EH (cell line): ENCODE measurements around the gene GIGYF2.
"Not testable (repeated sequence)": the region's sequence is repeated elsewhere in the genome, so short reads cannot be mapped to it uniquely, and the experiment has no call there.

ENCODE experiments used
- DNase-seq: peaks from one replicate; pipeline ENCODE4 v3.0.0-alpha.2; 2015; ENCODE audit warnings: low read depth

GIGYF2 gene

DNA sequence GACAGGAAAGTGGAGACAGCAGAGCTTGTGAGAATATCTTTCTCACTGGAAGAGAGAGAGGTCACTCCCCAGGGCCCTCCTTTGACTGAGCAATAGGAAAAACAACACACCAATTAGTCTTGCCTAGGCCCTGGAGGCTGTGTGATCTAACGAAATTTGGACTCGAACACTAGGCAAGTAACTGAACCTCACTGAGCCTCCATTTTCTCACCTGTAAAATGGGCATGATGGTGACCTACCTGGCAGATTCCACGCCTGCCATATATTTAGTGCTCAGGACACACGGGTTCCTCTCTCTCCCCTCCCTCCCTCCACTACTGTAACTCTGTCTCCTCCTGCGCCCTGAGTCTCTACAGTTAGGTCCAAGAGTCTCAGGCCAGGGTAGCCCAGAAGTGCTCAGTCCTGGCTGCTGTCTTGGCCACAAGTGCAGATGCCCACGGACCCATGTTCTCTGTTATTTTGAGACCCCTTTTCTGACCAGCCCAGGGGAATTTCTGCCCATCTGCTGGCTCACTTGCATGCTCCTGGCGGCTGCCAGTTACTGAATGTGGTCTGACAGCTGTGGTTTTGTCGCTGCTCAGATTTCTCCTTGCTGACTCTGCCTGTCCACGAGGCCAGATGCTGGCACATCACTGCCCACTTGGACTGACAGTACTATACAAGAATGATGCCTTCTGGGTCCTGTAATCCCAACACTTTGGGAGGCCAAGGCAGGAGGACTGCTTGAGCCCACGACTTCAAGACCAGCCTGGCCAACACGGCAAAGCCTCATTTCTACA is 9.6 kb upstream of the GIGYF2 start:
- DNase-seq, result no peak

DNA sequence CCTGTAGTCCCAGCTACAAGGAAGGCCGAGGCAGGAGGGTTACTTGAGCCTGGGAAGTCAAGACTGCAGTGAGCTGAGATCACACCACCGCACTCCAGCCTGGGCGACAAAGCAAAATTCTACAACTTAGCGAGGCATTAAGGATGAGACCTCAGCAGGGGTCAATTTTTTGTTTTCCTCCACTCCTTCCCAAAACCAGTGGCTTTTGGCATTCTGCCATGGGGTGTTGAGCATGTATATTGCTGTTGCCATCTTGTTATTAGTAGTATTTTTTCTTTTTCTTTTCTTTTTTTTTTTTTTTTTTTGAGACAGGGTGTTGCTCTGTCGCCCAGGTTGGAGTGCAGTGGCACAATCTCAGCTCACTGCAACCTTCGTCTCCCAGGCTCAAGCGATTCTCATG is 8.9 kb upstream of the GIGYF2 start:
- no peak for DNase-seq

DNA sequence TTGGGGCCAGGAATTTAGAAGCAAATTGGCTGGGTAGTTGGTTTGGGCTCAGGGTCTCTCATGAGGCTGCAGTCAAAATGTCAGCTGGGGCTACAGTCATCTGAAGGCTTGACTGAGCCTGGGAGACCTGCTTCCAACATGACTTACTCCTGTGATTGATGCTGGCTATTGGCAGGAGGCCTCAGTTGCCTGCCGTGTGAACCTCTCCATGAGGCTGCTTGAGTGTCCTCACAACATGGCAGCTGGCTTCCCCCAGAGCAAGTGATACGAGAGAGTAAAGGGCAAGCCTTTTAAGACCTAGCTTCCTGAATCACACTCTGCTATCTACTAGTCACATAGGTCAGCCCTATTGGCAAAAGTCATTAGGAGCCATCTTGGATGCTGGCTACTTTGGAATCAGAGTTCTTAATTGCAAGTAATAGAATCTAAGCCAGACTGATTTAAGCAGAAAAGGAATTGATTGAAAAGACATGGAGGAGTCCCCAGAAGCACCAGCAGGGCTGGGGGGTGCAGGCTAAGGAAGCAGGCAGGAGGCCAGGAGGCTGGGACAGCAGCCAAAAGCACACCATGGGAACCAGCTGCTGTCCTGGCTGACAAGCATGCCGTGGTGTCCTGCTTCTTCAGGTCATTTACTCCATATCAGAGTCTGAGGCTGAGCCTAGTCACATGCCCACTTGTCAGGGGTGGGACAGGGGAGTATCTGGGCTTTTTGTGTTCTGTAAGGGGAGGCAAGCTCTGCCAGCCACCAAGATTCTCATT is 7.8 kb upstream of the GIGYF2 start:
- peak; percentile 67 for DNase-seq

DNA sequence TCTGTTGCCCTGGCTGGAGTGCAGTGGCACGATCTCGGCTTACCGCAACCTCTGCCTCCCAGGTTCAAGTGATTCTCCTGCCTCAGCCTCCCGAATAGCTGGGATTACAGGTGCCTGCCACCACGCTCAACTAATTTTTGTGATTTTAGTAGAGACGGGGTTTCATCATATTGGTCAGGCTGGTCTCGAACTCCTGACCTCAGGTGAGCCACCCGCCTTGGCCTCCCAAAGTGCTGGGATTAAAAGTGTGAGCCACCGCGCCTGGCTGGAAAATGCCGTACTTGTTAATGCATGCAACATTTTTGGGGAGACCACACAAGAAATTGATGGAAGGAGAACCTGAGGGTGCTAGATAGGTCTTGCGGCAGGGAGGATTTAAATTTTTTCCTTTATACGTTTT is 6.0 kb upstream of the GIGYF2 start:
- not testable (repeated sequence) for DNase-seq

DNA sequence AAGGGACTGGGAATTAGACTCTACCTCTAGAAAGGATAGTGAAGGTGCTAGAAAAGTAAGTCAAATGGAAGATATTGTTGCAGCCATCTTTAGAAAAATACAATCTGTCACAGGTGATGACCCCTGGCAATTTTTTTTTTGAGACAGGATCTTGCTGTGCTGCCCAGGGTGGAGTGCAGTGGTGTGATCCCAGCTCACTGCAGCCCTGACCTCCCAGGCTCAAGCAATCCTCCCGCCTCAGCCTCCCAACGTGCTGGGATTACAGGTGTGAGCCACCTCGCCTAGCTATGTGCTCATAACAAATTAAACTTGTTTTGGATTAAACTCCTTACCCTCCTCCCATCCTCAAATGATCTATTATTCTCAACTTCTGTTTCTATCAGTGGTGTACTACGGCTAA is 3.8 kb upstream of the GIGYF2 start:
- no peak for DNase-seq

DNA sequence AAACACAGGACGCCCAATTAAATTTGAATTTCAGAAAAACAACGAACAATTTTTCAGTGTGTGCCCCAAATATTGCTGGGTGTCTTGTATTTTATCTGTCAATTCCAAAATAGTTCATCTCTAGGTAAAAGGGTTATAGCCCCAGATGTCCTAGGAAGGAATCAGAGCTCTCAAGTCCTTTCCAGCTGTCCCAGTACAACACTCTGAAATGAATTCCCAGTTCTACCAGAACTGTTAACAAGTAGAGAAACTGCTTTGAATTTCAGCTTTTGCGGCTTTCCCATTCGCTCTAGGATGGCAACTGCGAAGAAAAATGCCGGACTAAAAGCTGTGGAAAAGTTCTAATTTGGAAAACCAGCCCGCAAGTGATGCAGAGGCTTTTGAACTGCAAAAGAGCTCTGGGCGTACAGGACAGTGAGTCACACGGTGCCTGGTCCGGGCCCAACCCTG is 497 bp upstream of the GIGYF2 start:
- no peak for DNase-seq

DNA sequence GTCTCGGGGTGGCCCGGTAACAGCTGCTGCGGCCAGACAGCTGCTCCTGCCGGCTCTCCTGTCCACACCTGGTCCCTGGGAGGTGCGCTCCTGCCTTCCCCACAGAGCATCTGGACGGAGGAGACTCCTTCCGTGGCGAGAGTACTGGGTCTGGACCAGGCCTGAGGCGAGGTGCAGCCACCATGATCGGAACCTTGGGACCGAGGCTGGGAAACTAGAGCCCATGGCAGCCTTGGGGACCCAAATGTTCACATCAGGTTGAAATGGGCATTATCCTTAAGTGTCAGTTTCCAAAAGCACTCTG is 628 bp downstream of the GIGYF2 start:
- no peak for DNase-seq

DNA sequence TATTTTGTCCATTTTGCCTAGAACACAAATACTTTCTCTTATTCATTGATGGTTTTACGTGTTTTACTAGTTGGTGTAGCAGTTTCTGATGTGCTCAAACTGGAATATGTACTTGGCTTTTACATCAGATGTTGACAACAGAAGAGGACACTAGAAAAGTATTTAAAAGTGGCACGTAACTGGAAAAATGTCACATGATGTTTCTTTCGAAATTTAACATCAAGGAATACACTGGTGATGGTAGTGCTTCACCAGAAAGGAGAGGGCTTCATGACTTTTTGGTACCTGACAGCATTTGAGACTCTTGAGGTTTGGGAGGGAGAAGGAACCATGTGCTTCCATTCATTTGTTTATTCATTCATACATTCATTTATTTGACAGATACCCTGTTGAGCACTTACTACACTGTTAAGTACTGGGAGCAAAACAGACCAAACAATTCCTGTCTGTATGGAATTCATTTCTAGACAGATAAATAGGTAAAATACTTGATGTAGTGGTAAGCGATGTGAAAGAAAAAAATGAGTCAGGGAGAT is 1.5 kb downstream of the GIGYF2 start:
- no peak for DNase-seq

DNA sequence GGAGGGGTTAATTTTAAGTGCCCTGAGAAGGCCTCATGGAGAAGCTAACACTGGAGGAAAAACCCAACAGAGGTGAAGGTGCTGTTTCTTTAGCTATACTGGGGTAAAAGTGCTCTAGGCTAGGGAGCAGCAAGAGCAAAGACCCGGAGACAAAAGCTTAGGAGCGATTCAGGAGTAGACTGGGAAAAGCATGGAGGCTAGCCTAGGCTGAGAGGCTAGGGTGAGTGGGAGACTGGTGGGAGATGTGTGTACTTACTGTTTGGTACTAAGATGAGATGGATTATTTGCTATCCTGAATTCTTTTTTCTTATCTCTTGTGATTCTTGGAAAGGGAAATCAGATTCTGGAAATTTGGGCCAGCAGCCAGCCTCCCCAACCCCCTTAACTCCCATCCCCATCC is 2.0 kb downstream of the GIGYF2 start:
- no peak for DNase-seq

DNA sequence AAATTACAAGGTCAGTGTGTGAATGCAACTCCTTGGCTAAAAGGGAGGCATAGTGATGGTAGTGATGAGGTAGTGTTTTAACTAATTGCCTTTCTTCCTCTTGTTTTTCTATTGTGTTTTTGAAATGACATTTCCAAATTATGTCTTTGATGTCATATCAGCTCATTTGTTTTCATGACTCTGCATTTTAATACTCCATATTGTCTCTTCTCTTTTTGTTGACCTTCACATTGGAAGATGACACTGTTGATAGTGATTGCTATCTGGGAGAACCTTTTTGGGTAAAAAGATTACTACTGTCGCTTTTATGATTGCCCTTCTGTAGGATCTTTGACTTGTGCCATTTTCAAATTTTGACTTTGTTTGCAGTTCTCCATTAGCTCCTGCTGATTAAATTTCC is 3.0 kb downstream of the GIGYF2 start:
- DNase-seq, result no peak

DNA sequence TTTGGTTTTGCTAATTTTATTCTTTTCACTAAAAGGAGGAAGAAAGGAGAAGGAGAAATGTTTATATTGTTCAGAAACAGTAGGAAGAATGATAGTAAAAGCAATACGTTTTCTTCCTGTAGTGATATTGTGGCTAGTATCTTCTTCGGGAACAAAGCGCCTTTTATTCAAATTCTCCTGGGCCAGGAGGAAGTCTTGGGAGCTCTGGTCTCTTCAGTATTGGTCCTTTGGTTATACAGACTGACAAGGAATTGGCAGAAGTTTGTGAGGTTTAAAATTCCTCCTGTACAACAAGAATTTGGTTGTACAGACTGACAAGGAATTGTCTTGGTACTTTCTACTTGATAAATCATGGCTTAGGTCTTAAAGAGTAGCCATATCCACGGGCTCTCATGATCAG is 9.9 kb downstream of the GIGYF2 start:
- no peak for DNase-seq

DNA sequence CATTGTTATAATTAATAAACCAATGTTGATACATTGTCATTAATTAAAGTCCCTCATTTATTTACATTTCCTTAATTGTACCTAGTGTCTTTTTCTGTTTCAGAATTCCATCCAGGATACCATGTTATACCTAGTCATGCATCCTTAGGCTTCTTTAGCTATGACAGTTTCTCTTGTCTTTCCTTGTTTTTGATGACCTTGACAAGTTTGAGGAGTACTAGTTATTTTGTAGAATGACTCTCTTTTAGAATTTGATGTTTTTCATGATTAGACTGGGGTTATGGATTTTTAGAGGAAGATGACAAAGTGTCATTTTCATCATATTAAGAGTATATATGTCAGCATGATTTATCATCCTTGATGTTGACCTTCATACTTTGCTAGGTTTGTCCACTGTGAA is 16.4 kb downstream of the GIGYF2 start:
- no peak for DNase-seq

DNA sequence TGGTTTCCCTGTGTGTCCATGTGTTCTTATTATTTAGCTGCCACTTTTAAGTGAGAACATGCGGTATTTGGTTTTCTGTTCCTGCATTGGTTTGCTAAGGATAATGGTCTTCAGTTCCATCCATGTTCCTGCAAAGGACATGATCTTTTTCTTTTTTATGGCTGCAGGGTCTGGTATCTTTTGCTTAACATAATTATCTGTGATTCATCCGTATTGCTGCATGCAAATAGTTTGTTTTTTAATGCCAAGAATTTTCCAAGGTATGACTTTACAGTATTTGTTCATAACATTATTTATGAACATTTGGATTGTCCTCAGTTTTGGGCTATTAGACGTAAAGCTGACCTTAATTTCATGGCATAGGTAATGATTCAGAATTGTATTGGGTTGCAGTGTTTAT is 17.8 kb downstream of the GIGYF2 start:
- DNase-seq, result peak; percentile 30

DNA sequence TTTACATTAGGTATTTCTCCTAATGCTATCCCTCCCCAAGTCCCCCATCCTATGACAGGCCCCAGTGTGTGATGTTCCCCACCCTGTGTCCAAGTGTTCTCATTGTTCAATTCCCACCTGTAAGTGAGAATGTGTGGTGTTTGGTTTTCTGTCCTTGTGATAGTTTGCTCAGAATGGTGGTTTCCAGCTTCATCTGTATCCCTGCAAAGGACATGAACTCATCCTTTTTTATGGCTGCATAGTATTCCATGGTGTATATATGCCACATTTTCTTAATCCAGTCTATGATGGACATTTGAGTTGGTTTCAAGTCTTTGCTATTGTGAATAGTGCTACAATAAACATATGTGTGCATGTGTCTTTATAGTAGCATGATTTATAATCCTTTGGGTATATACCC is 22.9 kb downstream of the GIGYF2 start:
- DNase-seq, result not testable (repeated sequence)

DNA sequence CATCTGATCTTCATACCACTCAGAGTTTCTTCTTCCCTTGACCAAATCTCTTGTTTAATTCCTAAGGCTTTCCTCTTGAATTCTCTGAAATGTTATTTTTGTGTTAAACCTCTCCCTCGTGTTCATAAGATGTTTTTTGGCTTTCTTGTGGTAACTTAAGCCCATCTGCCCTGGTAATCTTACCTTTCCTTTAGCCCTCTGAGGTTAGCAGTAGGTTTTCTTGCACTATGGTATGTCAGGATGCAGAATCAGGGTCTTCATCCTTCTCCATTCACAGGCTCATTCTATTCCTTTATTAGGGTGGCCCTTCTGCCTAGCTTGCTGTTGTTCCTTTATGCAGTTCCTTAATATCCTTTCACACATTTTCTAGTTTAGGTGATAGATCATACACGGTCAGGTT is 24.1 kb downstream of the GIGYF2 start:
- DNase-seq, result no peak

DNA sequence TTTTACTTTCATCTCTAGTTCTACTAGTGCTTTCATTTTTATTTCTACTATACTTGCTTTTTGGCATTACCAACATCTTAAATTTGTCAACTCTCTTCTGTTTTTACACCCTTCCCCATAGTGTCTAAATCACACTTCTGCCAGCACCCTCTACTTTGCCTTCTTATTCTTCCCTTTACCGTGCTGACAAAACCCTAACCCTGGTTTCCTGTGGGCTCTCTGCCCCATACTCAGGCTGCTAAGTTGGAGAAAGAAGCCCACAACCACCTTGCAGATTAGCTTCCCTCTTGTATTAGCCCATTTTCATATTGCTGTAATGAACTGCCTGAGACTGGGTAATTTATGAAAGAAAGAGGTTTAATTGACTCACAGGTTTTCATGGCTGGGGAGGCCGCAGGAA is 24.8 kb downstream of the GIGYF2 start:
- no peak for DNase-seq

DNA sequence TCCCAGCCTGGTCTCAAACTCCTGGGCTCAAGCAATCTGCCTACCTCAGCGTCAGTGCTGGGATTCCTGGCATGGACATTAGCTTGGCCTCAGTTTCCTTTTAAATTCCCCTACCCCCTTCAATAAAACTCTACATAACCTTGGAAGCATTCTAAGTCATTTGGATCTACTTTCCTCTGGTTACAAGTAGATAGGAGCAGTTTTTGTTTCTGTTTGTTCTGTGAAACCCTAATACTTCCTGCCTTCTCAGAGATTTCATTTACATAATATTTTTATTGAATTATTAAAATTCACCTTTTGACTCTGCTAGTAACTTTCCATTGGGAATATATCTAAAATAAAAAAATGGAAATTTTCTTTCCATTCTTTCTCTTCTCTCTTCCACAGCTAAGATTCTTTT is 25.9 kb downstream of the GIGYF2 start:
- DNase-seq, result no peak

DNA sequence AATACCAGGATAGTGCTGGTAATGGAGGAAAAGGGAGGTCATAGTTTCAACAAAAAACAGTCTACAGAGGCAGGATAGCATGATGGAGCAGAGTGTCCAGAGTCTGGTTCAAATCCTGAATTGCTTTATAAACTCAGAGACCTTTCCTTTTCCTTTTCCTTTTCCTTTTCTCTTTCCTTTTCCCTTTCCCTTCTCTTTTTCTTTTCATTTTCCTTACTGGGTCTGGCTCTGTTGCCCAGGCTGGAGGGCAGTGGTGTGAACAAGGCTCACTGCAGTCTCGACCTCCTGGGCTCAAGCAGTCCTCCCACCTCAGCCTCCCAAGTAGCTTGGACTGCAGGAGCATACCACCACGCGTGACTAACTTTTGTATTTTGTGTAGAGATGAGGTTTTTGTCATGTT is 31.7 kb downstream of the GIGYF2 start:
- DNase-seq, result no peak

DNA sequence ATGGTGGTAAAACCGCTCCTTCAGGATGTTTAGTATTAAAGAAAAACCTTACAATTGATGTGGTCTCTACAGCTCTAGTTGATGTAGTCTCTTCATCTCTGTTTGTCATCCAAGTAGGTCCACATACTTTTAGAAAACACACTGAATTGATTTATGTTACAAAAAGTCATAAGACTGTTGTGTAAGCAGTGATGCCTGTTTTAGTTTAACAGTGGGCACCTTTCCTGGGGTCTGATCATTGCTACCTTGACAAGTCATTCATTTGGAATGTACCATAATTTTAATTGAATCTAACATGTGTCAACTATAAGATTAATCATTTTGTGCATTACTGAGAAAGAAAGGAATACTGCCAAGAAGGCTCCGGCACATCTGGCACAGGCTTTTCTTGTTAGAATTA is 34.3 kb downstream of the GIGYF2 start:
- peak; percentile 5 for DNase-seq

DNA sequence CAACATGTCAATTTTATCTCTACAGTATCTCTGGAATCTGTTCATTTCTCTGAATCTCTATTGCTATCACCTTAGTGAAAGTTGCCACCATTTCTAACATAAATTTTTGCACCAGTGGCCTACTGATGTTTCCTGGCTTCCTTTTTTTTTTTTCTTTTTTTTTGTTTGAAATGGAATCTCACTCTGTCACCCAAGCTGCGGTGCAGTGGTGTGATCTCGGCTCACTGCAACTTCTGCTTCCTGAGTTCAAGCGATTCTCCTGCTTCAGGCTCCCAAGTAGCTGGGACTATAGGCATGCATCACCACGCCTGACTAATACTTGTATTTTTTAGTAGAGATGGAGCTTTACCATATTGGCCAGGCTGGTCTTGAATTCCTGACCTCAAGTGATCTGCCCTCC is 44.2 kb downstream of the GIGYF2 start:
- no peak for DNase-seq

DNA sequence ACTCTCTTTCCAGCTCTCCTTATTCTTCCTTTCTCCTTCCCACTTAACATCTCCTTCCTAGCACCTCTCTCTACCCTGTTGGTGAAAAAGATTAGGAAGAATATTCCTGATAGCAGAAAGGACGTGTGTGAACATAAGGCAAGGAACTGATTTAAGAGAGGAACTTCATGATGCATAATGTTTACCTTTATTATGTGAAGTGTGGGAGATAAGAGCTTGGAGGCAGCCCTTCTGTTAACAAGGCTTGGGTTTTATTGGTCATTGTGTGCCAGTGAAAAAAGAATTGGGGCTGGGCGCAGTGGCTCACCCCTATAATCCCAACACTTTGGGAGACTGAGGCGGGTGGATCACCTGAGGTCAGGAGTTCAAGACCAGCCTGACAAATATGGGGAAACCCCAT is 44.8 kb downstream of the GIGYF2 start:
- DNase-seq, result no peak

DNA sequence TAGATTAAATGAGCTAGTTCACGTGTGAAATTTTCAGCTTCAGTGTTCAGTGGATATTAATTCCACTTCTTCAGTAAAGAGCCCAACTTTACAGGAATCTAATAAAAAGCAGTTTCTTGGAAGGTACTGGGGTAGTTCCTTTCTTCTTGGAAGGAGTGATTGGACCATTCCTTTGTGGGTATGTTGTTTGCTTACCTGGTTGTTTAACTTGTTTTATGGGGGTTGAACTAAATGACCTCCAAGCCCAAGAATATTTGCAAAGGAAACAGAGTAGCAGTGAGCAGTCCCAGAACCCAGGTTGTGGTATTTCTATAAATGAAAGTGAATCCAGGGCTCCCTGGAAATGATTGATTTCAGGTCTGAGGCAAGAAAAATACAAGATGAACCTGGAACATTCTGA is 47.8 kb downstream of the GIGYF2 start:
- no peak for DNase-seq

DNA sequence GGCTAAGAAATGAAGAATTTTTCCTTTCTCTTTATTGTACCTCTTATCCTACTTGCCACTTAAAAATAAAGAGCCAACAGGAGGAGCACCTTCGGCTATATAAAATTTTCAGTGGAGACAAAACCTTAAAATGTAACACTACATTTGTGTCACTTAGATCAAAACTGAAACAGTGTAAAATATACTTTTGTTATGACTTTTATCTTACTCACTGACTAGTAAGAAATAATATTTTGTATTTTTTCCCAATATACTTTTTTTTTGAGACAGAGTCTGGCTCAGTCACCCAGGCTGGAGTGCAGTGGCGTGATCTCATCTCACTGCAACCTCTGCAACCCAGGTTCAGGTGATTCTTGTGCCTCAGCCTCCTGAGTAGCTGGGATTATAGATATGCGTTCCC is 50.9 kb downstream of the GIGYF2 start:
- no peak for DNase-seq

DNA sequence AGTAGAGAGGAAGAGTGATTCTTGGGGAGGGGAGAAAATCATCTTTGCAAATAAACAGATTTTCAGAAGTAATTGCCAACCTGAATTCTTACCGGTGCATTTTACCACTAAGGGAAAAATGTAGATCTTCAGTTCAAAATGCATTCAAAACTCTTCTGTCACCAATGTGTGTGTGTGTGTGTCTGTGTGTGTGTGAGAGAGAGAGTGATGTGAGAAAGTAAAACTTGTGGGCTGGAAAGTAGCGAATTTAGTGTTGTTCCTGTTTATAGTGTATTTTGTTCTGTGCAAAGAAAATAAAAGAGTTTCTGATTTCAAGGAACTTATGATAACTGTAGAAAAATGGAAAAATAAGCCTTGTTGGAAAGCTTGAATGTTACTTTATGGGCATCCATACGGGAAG is 52.2 kb downstream of the GIGYF2 start:
- no peak for DNase-seq
